H4 (cell line): ENCODE measurements around the gene NIBAN1. TPM values are rescaled to one million over a fixed set of nuclear protein-coding genes. Genes with fewer than 3 reads are reported as not detected.

Experiments used
- DNase-seq: peaks from one replicate; pipeline ENCODE4 v3.0.0-alpha.2; 2015; ENCODE audit warnings: low spot score
- total RNA-seq: library from RNA; depleted of rRNA; stranded (reverse); fragments of >200 nt; shearing (Covaris generic); gene quantifications from 2 replicates; pipeline ENCODE4 v1.2.3, GENCODE V29; 2014; rRNA removed

NIBAN1 gene
- total RNA-seq, 1 experiment from 2014 or later = 16.0 TPM

GRCh38 chr1:184945678-184946412, 28.5 kb downstream of the NIBAN1 start:
- no peak for DNase-seq

DNA sequence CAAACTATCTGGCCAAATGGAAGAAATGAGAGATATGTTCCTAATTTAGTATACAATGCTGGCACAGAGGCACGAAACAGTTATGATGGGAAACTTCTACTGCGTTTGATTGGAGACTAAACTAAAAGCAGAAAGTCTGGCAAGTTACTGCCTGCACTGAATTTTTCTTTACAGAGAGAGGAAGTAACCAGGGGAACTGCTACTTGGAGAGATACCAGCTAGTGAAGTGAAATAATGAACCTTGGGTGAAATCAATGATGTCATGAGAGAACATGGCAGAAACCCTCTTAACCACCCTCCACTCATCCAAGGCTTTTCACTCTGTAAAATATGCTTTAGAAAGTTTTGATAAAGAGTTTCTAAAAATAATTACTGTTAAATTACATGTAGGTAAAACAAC, 29.3 kb downstream of the NIBAN1 start:
- DNase-seq = no peak

DNA sequence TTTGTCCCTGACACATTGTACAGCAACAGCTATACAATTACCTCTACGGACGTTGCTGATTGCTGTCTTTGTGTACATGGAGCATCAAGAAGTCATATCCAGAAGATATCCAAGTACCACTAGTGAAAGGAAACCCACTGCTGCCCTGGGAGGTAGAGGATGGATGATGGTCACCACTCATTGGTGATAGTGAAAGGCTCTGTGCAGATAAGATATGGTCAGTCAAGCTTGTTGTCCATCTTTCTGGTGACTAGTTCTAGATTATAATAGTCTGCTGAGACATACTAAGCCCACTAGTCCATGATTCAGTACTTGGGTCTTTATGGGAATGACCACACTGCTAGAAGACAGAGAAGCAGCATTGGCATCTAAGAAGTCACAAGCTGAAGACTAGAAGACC, 30.3 kb downstream of the NIBAN1 start:
- DNase-seq = no peak

- no peak for DNase-seq
These were observed 32.6 kb downstream of the NIBAN1 start for GRCh38 chr1:184941735-184942134.

- no peak for DNase-seq
These were observed 32.9 kb downstream of the NIBAN1 start for GRCh38 chr1:184941410-184941733.

GRCh38 chr1:184940694-184941409, 33.5 kb downstream of the NIBAN1 start:
- DNase-seq = no peak

DNA sequence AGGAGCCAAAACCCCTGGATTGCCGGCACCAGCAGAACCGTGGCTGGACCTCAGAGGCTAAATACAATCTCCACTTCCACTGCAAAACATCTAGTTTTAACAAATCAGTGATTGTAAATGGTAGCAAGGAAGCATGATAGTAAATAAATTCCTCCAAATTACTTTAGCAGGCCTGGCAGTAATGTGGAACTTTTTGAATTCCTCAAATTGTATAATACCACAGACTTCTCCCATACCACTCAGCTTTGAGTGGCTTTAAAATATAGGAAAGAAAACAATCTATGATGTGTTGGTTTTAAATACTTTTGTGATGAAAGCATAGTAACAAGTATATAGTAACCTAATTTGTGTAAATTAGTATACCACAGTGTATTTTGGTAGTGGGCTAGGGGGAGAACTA, 34.1 kb downstream of the NIBAN1 start:
- DNase-seq = no peak

GRCh38 chr1:184937729-184938128, 36.6 kb downstream of the NIBAN1 start:
- no peak for DNase-seq

- DNase-seq = no peak
These were observed 38.1 kb downstream of the NIBAN1 start for GRCh38 chr1:184935920-184936798.

GRCh38 chr1:184933944-184934343, 40.4 kb downstream of the NIBAN1 start:
- DNase-seq = no peak

GRCh38 chr1:184932319-184932718, 42.0 kb downstream of the NIBAN1 start:
- no peak for DNase-seq

DNA sequence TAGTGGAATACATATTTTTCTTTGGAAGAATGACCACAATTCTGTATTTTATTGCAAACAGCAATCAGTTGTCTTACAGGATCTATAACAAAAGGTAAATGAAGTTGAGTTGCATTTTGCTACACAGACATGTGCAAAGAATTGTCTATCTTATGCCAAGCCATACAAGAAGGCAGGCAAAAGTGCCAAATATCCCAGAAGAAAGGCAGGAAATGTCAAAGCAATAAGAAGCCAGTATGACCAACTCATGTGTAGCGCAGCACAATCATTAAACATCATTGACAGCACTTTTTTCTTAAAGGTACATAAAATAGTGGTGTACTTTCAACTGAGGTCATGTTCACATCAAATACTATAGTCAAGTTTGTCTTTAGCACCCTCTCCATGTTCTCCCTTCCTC, 42.7 kb downstream of the NIBAN1 start:
- DNase-seq = no peak

DNA sequence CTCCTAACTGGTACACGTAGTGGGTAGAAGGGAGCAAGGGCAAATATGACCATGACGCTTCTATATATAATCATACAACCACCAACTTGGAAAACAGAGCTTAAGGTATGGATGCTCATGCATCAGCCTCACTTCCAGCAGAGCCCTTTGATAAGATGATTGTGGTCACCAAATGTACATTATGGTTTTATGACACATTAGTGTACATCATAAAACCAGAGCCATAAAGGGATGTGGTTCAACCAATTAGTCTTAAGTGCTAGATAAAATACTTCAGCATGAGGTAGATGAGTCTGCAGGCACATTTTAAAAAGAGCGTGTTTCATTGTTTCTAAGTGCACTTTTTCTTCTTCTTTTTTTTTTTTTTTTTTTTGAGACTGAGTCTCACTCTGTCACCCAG, 43.7 kb downstream of the NIBAN1 start:
- no peak for DNase-seq

DNA sequence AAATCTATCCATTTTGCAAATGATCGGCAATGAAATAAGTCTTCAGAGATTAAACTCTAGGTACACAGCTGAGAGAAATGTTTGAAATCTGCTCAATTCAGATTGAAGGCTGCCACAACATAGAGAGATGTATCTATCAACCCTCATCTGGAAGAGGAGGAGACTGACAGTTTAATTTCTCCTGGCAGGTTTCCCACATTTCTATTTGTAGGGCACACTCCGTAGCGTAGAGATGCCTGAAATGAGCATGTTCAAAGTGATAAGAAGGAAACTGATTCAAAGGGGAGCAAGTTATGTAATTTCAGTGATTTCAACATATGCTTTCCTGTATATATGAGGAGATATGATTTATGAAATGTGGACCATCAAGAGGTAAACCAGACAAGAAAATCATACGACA, 44.1 kb downstream of the NIBAN1 start:
- DNase-seq = no peak

- no peak for DNase-seq
These were observed 44.6 kb downstream of the NIBAN1 start for GRCh38 chr1:184929711-184930202.

GRCh38 chr1:184928394-184928793, 45.9 kb downstream of the NIBAN1 start:
- DNase-seq = no peak

Other genes with a start within 250 kb of the NIBAN1 start
- 21.7 and 28.4 TPM in 2 replicates for gene EDEM3, start 219.7 kb downstream of the NIBAN1 start, total RNA-seq
- 12.8 and 18.5 TPM in 2 replicates for gene RNF2, start 71.0 kb upstream of the NIBAN1 start, total RNA-seq
- gene TRMT1L, start 182.4 kb upstream of the NIBAN1 start, total RNA-seq = 24.3 and 29.3 TPM in 2 replicates
- 2.0 TPM in 2 replicates for gene SWT1, start 182.7 kb upstream of the NIBAN1 start, total RNA-seq